Superior temporal gyrus (tissue), 1 donor: Measurements from ENCODE around the gene PRKAR1B.

Source experiments
- DNase-seq: peaks from one replicate; pipeline ENCODE4 v3.0.0-alpha.2; 2016; ENCODE audit errors: extremely low spot score

PRKAR1B gene

GRCh38 chr7:509426-510130, 217.5 kb downstream of the PRKAR1B start:
- DNase-seq = no peak

GRCh38 chr7:508461-509170, 218.5 kb downstream of the PRKAR1B start:
- DNase-seq = no peak

GRCh38 chr7:507623-508300, 219.3 kb downstream of the PRKAR1B start:
- no peak for DNase-seq

- no peak for DNase-seq
Measured at GRCh38 chr7:506921-507622, 220.0 kb downstream of the PRKAR1B start.

- no peak for DNase-seq
Measured at GRCh38 chr7:506391-506831, 220.7 kb downstream of the PRKAR1B start.

GRCh38 chr7:505171-505570, 221.9 kb downstream of the PRKAR1B start:
- no peak for DNase-seq

- DNase-seq = no peak
Measured at GRCh38 chr7:504221-505111, 222.6 kb downstream of the PRKAR1B start.

- DNase-seq = no peak
Measured at GRCh38 chr7:503575-504111, 223.4 kb downstream of the PRKAR1B start.

- DNase-seq = no peak
Measured at GRCh38 chr7:502296-502695, 224.8 kb downstream of the PRKAR1B start.

- DNase-seq = no peak
Measured at GRCh38 chr7:501526-501925, 225.6 kb downstream of the PRKAR1B start.

GRCh38 chr7:500521-501420, 226.3 kb downstream of the PRKAR1B start:
- no peak for DNase-seq

GRCh38 chr7:499853-500485, 227.1 kb downstream of the PRKAR1B start:
- DNase-seq = no peak
